HG03095 (cell line): ENCODE data around the gene TK2.
"Not testable (repeated sequence)": the region's sequence is repeated elsewhere in the genome, so short reads cannot be mapped to it uniquely, and the experiment has no call there.

Experiments
- ATAC-seq: cut with Tn5 transposase; IDR thresholded peaks from one replicate; pipeline ENCODE4 v1.9.1; 2021; ENCODE audit warnings: moderate library complexity; ENCODE audit not compliant: unreplicated experiment

TK2 gene

DNA sequence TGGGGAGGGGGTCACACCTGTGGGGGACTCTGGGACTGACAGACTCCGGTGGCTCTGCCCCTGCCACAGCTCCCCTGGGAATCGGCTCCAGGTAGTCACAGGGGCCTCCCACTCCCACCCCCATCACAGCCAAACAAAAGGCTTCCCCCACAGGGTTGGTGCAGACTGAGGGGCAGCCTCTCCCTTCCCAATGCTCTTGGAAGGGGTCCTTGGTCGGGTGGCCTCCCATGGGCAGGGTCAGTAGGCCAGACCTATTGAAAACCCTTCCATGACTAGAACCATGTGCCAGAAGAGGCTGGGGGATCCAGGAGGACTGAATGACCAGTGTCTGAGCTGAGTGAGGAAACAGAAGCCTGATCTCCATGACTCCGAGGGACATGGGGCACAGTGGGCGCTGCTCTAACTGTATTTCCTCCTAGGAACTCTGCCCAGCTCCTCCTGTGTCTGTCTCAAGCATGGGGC is 28.6 kb downstream of the TK2 start:
- ATAC-seq: no peak

DNA sequence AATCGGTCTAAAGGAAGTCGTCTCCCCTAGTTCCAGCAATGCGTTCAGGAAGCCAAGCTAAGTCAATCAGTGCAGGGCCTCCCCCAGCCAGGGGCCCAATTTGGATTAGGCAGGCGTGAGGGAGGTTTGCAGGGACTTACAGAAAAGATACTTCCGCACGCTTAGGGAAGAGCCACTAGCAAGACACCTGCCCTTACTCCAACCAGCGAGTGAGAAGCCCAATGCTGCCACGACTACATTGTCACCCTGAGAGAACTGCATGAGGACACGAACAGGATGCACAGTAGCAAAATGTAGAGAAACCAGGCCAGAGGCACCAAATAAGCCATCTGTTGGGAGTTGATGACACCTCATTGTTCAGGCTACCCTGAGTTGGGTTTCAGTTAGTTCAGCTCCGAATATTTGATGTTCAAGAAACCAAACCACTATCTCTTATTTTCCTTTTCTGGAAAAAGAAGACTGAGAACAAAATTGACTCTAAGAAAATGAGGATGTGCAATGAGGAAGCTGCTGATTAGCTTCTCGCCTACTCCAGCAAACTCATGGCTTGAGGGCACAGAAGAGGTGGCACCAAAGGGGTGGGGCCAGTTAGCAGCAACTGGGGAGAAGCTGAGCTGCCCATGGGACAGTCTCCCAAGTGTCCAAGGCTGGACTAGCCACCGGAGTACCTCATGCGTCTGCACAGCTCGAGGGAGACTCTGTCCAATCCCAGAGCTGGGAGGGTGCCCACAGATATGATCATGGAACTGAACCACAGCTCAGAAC is 29.3 kb downstream of the TK2 start:
- ATAC-seq: no peak

DNA sequence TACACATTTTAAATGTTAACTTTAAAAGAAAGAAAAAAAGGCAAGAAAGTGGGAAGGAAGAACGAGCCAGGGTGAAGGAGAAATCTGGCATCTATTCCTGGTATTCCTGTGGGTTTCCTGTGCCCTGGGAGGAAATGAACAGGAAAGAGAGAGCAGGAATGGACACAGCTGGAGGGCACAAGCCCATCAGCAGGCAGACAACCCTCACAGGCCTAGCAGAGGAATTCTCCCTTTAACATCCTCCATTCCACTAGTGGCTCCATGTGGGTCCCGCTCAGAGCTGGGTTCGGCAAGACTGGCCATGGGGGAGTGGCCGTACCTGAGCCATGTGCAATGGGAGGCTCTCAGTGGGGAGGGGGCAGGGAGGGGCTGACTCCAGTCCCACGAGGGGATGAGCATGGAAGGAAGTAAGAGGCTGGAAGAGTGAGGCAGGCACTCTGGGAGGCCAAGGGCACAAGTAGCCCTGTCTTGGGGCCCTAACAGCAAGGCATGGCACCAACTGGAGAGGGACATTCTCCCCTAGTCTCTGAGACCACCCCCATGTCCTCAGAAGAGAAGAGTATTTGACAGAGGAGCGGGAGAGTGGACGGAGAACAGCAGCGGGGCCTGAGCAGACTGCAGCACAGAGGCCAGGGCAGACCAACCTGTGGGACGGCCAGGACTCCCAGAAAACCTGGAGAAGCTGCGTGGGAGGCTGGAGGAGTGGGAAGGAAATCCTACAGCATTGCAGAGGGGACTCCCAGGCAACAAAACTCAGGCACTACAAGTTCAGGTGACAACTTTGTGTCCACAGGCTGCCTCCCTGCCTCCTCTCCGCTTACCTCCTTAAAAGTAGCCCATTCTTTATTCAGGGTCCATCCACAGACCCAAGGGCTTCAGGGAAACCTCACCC is 30.2 kb downstream of the TK2 start:
- no peak for ATAC-seq

DNA sequence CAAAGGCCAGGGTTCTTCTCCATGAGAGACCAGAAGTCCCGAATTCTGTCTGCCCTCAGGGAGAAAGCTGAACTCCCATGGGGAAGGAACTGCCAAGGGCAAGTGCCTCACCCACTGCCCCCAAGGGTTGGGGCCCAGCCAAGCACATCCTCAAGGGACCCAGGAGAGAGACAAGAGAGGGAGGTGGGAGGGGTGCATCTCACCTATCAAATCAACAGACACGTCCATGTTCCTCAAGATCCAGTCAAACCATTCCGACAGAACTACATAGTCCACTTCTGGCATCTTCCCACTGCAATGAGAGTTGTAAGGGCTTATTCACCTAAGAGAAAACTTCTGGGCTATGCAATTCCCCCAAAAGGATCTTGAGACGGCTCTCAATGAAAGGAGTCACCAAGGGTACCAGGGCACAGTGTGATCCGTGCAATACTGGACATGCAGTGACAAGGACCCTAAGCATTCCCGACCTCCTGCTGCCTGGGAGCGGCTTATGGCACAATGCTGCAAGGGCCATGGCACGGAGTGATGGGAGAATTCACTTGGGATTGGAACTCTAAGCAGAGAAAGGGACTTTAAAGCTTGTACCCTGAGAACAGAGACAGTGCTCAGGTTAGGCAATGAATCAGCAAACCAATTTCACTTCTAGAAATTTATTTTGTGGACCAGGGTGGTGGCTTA is 32.2 kb downstream of the TK2 start:
- no peak for ATAC-seq

DNA sequence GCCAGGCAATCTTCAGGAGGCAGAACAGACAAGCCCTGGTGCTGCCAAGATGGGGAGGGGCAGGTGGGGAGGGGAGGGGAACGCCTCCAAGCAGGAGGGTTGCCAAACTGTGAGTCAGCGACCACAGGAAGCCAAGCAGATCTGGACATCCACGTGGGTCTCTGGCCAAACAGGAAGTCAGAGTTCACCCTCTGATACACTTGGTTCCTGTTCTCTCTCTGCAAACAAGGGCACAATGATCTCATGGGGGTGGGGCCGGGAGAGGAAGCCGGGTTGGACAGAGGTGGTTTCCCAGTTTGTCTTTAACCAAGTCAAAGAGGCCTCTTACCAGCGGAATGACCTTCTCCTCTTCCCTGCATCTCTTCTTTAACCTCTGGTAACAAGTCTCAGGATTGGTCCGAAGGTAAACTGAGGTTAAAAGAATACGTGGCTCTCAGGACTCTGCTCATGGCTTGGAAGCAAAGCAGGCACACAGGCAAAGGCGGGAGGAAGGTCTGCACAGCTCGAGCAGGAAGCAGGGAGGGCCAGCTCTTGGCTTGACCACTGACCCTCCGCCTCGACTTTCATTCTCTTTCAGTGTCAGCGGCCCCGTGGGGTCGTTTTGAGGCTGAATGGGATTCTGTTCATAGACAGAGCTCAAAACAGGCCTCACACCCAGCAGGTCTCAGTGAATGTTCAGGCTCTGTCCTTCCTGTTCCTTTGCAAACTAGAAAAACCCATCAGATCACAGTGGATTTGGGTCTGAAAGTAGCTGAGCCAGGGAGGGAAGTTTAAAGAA is 32.9 kb downstream of the TK2 start:
- peak; percentile 97 for ATAC-seq

DNA sequence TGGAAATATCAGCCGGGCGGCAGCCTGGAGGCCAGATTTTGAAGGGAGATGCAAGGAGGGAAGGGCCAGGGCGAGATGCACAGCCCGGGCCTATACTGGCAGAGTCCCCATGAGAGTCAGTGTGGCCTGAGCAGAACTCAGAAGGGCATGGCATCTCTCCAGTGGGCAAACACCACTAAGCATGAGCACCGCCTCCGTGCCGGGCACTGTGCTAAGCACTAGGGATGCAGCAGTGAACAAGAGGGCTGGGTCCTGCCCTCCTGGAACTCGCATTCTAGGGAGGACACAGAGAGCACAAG is 33.5 kb downstream of the TK2 start:
- ATAC-seq: no peak

DNA sequence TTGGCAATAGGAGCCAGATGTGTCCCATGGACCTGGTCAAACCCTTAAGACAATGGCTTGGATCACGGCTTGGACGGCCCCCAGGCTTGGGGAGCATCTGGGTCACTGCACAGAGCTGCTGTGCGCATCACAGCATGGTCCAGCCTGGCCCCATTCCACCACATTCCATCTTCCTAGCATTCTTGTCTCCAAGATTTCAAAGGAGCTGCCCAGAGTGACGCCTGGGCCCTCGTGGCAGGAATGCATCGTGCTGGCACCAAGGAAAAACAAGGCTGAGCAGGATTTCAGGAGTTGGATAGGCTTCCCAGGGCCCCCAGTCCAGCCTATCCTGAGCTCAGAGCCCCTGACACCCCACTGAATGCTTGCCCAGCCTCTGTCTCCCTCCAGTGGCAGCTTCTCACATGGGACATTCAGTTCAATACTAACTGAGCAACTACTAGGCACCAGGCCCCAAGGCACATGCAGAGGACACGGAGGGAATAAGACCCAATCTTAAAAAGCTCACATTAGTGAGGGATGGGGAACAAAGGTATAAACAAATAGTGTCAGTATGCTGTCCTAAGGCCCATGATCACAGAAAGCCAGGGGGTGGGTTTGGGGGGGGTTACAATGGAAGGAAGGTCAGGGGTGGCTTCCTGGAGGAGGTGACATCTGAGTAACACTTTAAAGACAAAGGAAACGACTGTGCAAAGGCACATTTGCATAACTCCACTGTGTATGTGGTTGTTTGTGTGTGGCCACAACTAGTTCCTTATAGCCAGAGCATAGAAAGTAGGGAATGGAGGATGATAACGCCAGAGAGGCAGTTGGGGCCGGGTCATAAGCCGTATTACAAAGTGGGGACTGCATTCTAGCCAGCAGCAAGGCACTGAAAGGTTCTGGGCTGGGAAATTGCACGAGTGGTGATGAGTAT is 34.1 kb downstream of the TK2 start:
- ATAC-seq: no peak

DNA sequence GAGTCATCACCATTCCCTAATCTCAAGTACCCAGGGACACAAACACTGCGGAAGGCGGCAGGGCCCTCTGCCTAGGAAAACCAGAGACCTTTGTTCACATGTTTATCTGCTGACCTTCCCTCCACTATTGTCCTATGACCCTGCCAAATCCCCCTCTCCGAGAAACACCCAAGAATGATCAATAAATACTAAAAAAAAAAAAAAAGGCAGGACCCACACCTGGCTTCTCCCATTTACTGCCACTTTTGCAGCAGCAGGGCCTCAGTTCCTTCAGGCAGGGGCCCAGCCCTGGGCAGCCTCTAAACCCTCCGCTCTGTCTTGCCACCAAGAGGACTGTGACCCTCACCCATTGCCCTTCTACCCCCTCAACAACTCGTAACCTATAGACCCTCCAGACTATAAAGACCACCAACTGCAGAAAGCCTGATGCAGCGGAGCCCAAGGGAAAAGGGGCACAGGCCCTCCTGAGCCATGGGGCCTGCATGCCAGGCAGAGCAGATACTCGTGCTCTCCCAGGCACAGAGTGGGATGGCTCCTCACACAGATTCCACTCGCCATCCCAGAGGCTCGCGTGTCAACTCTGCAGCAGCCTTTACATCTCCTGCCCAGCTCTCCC is 34.8 kb downstream of the TK2 start:
- not testable (repeated sequence) for ATAC-seq

DNA sequence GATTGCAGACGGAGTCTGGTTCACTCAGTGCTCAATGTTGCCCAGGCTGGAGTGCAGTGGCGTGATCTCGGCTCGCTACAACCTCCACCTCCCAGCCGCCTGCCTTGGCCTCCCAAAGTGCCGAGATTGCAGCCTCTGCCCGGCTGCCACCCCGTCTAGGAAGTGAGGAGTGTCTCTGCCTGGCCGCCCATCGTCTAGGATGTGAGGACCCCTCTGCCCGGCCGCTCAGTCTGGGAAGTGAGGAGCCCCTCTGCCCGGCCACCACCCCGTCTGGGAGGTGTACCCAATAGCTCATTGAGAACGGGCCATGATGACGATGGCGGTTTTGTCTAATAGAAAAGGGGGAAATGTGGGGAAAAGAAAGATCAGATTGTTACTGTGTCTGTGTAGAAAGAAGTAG is 35.5 kb downstream of the TK2 start:
- not testable (repeated sequence) for ATAC-seq

DNA sequence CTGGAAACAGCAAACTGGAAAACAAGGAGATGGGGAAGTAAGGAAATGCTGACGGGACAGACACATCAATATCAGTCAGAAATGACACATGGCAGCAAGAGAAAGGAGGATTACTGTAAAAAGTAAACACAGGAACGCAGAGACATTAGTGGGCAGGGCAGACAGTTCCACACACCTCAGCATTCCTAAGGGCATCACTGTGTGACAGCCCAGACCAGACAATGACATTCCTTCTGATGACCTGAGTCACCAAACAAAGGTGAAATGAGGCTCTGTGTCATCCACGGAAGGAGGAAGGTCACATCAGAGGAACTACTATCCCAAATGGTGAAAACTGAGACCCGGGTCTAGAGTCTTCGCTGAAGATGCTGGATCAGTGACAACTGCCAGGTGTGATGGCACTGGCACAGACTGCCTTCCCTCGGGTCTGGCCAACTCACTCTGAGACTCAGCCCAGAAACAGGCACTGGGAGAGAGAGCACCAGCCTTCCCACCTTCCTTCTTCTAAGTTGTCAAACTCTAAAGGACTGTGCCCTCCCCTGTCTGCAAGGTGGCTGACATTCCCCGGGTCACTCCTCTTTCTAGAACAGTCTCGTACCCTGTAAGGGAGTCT is 36.7 kb downstream of the TK2 start:
- no peak for ATAC-seq

DNA sequence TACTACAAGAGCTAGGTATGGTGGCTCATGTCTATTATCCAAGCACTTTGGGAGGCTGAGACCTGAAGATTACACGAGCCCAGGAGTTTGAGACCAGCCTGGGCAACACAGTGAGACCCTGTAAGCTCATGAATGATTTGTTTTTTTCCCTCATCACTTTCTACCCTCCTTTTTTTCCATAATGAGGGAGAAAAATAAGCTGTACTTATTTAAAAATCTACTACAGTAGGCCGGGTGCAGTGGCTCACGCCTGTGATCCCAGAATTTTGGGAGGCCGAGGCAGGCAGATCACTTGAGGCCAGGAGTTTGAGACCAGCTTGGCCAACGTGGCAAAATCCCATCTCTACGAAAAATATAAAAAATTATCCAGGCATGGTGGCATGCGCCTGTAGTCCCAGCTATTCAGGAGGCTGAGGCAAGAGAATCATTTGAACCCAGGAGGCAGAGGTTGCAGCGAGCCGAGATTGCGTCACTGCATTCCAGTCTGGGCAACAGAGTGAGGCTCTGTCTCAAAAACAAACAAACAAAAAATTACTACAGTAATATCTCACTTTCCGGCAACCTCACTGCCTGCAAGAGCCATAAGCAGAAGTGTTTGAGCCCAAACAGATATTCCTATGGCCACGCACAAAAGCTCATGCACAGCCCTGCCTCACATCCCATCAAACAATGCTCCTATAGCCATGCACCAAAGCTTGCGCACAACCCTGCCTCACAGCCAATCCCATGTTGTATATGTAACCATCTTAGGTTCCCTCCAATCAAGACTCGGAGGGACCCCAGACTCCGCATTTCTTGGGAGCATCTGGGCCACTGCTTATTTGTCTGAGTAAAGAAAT is 37.4 kb downstream of the TK2 start:
- ATAC-seq: no peak

DNA sequence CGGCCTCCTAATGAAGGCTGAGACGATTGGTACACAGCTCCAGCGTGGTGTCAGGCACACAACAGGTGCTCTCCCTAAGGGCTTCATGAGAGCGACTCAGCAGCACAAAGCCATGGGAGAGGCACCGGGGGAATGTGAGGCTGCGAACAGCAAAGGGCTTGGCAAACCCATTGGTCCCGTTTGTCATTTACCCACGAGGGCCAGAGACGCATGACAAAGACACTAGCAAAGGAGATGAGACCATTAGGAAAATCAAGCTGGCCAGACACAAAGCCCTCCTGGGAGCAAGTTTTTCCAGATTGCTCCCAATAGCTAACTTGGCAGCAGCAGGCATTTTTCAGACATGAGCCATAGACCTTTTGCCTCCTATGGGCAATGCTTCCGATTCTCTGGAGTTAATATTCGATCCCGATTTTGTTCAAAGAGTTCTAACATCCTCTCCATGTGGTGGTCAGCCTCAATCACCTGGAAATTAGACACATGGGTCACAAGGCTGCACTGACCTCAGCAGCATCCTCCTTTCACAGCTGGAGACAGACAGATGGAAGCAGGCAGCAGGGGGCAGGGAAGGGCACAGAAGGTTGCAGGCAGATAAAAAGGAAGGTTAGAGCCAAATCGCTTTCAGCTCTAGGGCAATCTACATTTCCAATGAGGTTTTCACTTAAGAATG is 38.2 kb downstream of the TK2 start:
- ATAC-seq: no peak

DNA sequence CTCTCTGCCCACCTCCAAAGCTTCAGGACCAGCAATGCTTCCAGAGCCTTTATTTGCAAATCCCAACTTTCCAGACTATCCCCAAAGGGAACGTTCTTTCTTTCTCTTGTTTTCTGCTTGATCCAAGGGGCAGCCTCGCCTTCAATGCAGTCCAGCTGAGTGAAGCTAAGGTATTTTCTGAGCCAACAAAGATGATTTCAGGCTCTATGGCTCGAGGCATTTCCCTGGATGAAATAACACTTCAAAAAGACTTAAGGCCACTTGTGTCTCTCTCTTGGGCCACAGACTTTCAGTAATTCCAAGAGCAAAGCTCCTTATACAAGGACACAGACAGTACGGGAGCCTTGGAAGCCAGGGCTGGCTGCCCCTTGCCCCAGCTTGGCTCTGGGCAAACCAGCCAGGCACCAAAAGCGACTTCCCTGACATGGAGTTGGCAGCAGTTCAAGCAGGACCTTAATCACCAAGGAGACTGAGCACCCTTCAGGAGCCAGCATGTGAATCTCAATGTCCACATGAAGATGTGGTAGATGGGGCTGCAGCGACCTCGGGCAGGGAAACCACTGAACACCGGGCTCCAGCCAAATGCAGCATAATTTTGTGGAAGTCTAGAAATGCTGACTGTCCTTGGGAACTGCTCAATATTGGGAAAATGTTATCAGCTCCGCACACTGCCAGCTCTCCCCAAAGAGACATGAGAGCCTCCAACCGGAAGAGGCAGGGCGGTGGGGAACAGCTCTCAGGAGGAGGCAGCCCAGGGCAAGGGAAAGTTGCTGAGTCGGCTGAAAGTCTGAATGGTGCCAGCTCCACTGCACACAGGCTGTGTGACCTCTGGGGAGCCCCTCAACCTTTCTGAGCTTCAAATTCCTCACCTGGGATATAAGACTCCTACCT is 39.0 kb downstream of the TK2 start:
- ATAC-seq: no peak

DNA sequence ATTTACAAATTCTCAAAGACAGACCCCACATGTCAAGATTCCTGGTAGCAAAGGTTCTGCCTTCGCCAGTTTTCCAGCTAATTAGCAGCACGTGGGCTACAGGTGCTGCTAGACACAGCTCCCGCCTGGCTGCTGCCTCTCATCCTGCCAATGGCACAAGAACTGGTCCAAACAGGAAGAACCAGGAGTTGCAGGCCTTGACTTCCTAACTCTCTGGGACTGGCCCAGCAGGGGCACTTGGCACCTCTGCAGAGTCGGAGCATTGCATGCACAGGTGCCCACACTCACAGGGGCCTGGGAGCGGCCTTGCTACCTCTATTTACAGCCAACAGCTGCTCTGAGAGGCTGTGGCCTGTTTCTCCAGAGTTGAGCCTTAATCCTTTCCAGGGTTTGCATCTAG is 39.6 kb downstream of the TK2 start:
- ATAC-seq: no peak

DNA sequence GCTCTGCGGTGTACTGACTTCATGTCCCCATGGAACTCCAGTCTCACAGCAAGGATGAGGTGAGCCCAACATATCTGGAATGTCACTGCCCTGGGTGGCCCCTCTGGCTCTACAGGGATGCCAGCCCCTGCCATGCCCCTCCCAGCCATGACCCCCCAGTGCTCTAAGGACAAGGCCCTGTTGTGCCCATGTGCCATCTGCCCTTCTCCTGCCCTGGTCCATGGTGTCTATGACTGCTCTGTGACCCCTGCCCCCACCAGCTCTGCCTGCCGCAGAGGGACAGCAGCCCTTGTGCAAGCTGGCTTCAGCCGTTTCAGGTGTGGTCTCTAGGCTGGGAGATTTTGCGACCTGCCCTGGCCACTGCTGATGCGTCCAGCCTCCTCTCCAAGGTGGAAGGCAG is 40.3 kb downstream of the TK2 start:
- no peak for ATAC-seq

DNA sequence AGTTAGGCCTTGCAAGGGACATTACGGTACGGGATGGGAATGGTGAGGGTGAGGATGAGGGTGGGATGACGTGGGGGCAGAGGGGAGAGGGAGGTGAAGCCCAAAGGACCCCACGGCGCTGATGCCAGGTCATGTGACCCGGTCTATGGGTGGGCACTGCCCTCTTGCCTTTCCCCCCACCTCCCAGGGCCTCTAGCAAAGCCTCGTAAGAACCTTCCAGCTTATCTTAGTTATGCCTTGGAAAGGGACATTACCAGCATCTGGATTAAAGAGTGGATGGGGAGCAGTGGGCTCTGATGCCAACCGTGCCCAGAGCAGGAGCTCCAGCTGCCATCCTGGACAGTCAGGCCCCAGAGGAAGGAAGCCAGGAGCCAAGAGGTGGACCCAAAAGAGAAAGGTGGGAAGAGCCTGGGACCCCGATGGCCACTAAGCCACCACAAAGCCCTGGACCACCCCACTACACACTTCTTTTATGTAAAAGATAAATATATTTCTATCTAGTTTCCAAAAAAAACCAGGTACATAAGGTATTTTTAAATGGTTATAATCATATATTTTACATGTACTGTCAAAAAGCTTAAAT is 40.9 kb downstream of the TK2 start:
- ATAC-seq: no peak
